PC-3 (cell line): ENCODE measurements around the gene LAMB4.

Experiments
- CTCF ChIP-seq: fragments of 300-600 bp; sonication (generic); conservative IDR thresholded peaks from 2 replicates; pipeline ENCODE4 v1.5.1; 2017; ENCODE audit warnings: antibody characterized with exemption, low read depth, mild to moderate bottlenecking, low read length
- EZH2 ChIP-seq: fragments of 300-600 bp; sonication (generic); IDR thresholded peaks from one replicate; pipeline ENCODE4 v1.6.1; 2017; ENCODE audit warnings: antibody characterized with exemption, mild to moderate bottlenecking, low read length; ENCODE audit not compliant: unreplicated experiment

- TF ChIP-seq CTCF: no peak
- no peak for TF ChIP-seq EZH2
These were observed 28.4 kb downstream of the LAMB4 start for GRCh38 chr7:108101759-108102158.
